Uterus (tissue), 2 donors: ENCODE measurements around the gene ADAP1.

Experiments used
- CTCF ChIP-seq, 4 experiments: fragments of 200-600 bp in 2 of 4; fragments of 450-650 bp in 2 of 4; sonication (generic) in 2 of 4; IDR thresholded peaks; one replicate each; pipeline ENCODE4 v1.5.1; 2016 to 2019; ENCODE audit warnings: antibody characterized with exemption in 4 of 4, mild to moderate bottlenecking in 2 of 4, moderate library complexity in 1 of 4
- POLR2A ChIP-seq, 2 donors: fragments of 450-650 bp; IDR thresholded peaks; one replicate each; pipeline ENCODE4 v1.6.1; 2016; ENCODE audit warnings: antibody characterized with exemption in 2 of 2, mild to moderate bottlenecking in 1 of 2, moderate library complexity in 1 of 2

GRCh38 chr7:999149-999879 is 44.8 kb upstream of the ADAP1 start:
- TF ChIP-seq CTCF (IDR thresholded peaks at IDR 0.05) (no peak), POLR2A (IDR thresholded peaks at IDR 0.05) (no peak)
